ENCODE measurements around the gene PAM.

GRCh38 chr5:102753889-102754766 is 977 bp upstream of the PAM start:
- TF ChIP-seq CTCF (IDR thresholded peaks at IDR 0.05) (no peak), POLR2AphosphoS5 (IDR thresholded peaks at IDR 0.05) (no peak)
